ENCODE results near the gene FBXO36. TPM values are rescaled to one million over a fixed set of nuclear protein-coding genes. Genes with fewer than 3 reads are reported as not detected.

The FBXO36 gene
- total and polyA plus RNA-seq, 2 experiments from 2014 or later, result 5.8 to 7.6 TPM

DNA sequence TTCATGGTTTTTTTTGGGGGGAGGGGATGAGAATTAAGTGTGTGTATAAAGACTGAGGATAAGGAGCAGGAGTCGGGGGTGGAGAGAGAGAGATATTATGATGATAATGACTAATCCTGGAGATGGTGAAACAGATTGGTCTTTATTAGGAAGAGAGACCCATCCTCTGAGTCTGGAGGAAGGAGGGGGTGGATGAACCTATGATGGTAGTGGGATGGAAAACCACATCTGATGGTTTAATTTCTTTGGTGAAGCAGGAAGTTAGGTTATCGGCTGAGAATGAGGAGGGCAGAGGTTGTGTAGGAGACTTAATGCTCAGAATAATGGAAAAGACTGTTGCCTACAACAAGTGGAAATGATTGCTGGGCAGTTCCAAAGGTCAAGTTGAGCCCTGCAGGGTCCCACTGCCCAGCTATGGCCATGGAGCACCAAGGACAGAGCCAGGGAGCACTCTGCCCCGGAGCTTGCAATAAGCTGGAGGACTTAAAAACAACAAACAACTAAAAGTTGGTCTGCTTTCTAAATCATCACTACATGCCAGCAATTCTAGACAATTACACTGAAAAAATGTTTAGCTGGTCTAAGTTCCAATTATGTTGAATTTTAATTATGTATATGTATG lies 138.5 kb downstream of the FBXO36 start:
- H3K36me3 ChIP-seq (ENCODE audit: insufficient read depth), result no peaks in the 10 kb centered on the region
- no peaks in the 10 kb centered on the region for H3K79me2 ChIP-seq (replicated peaks; ENCODE audit: insufficient read depth)
- peaks cover 5% of the 10 kb centered on the region; the same call in 2 of the 3 replicates for H3K9me3 Mint-ChIP-seq
- H3K27ac Mint-ChIP-seq, result no peak overlapping the region
- H3K27me3 ChIP-seq (ENCODE audit: insufficient read depth), result no peaks in the 10 kb centered on the region
- no peak overlapping the region for H3K4me2 ChIP-seq
- DNase-seq (ENCODE audit: low spot score) (no peak), ATAC-seq (no peak)
- peaks cover 12% of the 10 kb centered on the region; the same call in 2 of the 3 replicates for H3K36me3 Mint-ChIP-seq (ENCODE audit: low read depth)
- no peak overlapping the region for H3K4me3 Mint-ChIP-seq
- H3F3A ChIP-seq (replicated peaks; ENCODE audit: low read depth), result no peaks in the 10 kb centered on the region
- H3K27me3 Mint-ChIP-seq (ENCODE audit: insufficient read depth, low read depth, poor library complexity), result peaks cover 1% of the 10 kb centered on the region
- no peak overlapping the region for H3K4me3 ChIP-seq
- no peak overlapping the region for H2AFZ ChIP-seq
- H3K9me2 ChIP-seq (ENCODE audit: insufficient read depth), result no peaks in the 10 kb centered on the region
- no peaks in the 10 kb centered on the region for H3K4me1 ChIP-seq (ENCODE audit: insufficient read depth)
- H3K4me1 Mint-ChIP-seq, result no peaks in the 10 kb centered on the region
- no peaks in the 10 kb centered on the region for H4K20me1 ChIP-seq (replicated peaks; ENCODE audit: insufficient read depth)
- H3K27ac ChIP-seq (ENCODE audit: low read depth), result no peak overlapping the region
- TF ChIP-seq STAT1 (IDR thresholded peaks at IDR 0.05; ENCODE audit: unreplicated experiment) (no peak), ZNF331 (CRISPR knock-in tag; IDR thresholded peaks at IDR 0.05; ENCODE audit: low read depth) (no peak), POLR2AphosphoS5 (IDR thresholded peaks at IDR 0.05; ENCODE audit: low read depth) (no peak), REST (IDR thresholded peaks at IDR 0.05; ENCODE audit: unreplicated experiment) (no peak), EZH2 (IDR thresholded peaks at IDR 0.05; ENCODE audit: low read depth, unreplicated experiment) (no peak), NANOG (IDR thresholded peaks at IDR 0.05; ENCODE audit: borderline replicate concordance) (no peak), ZNF114 (CRISPR knock-in tag; IDR thresholded peaks at IDR 0.05) (no peak)
- TF ChIP-seq, protein P1, sequence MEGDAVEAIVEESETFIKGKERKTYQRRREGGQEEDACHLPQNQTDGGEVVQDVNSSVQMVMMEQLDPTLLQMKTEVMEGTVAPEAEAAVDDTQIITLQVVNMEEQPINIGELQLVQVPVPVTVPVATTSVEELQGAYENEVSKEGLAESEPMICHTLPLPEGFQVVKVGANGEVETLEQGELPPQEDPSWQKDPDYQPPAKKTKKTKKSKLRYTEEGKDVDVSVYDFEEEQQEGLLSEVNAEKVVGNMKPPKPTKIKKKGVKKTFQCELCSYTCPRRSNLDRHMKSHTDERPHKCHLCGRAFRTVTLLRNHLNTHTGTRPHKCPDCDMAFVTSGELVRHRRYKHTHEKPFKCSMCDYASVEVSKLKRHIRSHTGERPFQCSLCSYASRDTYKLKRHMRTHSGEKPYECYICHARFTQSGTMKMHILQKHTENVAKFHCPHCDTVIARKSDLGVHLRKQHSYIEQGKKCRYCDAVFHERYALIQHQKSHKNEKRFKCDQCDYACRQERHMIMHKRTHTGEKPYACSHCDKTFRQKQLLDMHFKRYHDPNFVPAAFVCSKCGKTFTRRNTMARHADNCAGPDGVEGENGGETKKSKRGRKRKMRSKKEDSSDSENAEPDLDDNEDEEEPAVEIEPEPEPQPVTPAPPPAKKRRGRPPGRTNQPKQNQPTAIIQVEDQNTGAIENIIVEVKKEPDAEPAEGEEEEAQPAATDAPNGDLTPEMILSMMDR (conservative IDR thresholded peaks at IDR 0.05; ENCODE audit: low read depth in 2 of 2), result no peak
- TF ChIP-seq, protein P2, sequence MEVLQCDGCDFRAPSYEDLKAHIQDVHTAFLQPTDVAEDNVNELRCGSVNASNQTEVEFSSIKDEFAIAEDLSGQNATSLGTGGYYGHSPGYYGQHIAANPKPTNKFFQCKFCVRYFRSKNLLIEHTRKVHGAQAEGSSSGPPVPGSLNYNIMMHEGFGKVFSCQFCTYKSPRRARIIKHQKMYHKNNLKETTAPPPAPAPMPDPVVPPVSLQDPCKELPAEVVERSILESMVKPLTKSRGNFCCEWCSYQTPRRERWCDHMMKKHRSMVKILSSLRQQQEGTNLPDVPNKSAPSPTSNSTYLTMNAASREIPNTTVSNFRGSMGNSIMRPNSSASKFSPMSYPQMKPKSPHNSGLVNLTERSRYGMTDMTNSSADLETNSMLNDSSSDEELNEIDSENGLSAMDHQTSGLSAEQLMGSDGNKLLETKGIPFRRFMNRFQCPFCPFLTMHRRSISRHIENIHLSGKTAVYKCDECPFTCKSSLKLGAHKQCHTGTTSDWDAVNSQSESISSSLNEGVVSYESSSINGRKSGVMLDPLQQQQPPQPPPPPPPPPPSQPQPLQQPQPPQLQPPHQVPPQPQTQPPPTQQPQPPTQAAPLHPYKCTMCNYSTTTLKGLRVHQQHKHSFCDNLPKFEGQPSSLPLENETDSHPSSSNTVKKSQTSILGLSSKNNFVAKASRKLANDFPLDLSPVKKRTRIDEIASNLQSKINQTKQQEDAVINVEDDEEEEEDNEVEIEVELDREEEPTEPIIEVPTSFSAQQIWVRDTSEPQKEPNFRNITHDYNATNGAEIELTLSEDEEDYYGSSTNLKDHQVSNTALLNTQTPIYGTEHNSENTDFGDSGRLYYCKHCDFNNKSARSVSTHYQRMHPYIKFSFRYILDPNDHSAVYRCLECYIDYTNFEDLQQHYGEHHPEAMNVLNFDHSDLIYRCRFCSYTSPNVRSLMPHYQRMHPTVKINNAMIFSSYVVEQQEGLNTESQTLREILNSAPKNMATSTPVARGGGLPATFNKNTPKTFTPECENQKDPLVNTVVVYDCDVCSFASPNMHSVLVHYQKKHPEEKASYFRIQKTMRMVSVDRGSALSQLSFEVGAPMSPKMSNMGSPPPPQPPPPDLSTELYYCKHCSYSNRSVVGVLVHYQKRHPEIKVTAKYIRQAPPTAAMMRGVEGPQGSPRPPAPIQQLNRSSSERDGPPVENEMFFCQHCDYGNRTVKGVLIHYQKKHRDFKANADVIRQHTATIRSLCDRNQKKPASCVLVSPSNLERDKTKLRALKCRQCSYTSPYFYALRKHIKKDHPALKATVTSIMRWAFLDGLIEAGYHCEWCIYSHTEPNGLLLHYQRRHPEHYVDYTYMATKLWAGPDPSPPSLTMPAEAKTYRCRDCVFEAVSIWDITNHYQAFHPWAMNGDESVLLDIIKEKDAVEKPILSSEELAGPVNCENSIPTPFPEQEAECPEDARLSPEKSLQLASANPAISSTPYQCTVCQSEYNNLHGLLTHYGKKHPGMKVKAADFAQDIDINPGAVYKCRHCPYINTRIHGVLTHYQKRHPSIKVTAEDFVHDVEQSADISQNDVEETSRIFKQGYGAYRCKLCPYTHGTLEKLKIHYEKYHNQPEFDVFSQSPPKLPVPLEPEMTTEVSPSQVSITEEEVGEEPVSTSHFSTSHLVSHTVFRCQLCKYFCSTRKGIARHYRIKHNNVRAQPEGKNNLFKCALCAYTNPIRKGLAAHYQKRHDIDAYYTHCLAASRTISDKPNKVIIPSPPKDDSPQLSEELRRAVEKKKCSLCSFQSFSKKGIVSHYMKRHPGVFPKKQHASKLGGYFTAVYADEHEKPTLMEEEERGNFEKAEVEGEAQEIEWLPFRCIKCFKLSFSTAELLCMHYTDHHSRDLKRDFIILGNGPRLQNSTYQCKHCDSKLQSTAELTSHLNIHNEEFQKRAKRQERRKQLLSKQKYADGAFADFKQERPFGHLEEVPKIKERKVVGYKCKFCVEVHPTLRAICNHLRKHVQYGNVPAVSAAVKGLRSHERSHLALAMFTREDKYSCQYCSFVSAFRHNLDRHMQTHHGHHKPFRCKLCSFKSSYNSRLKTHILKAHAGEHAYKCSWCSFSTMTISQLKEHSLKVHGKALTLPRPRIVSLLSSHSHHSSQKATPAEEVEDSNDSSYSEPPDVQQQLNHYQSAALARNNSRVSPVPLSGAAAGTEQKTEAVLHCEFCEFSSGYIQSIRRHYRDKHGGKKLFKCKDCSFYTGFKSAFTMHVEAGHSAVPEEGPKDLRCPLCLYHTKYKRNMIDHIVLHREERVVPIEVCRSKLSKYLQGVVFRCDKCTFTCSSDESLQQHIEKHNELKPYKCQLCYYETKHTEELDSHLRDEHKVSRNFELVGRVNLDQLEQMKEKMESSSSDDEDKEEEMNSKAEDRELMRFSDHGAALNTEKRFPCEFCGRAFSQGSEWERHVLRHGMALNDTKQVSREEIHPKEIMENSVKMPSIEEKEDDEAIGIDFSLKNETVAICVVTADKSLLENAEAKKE (CRISPR knock-in tag; IDR thresholded peaks at IDR 0.05), result no peak
